Subcutaneous abdominal adipose tissue (tissue), 5 donors: ENCODE data around the gene EBF3.

Experiments
- H3K27ac ChIP-seq: one replicate; pipeline ENCODE4 v1.7.0; 2013; ENCODE audit warnings: low read depth, mild to moderate bottlenecking, inconsistent platforms, low read length, moderate library complexity
- H3K27me3 ChIP-seq, 5 donors: one replicate each; pipeline ENCODE4 v1.7.0; 2013; ENCODE audit warnings: low read length in 5 of 5, inconsistent platforms in 1 of 5; ENCODE audit not compliant: control insufficient read depth in 5 of 5, insufficient read depth in 4 of 5
- H3K36me3 ChIP-seq, 5 donors: one replicate each; pipeline ENCODE4 v1.7.0; 2013; ENCODE audit warnings: low read length in 5 of 5; ENCODE audit not compliant: control insufficient read depth in 5 of 5, insufficient read depth in 5 of 5
- H3K4me1 ChIP-seq, 5 donors: one replicate each; pipeline ENCODE4 v1.7.0; 2013; ENCODE audit warnings: low read length in 5 of 5, mild to moderate bottlenecking in 3 of 5, moderate library complexity in 1 of 5; ENCODE audit not compliant: control insufficient read depth in 5 of 5, insufficient read depth in 5 of 5
- H3K4me3 ChIP-seq, 5 donors: one replicate each; pipeline ENCODE4 v1.7.0; 2013; ENCODE audit warnings: low read length in 5 of 5, low read depth in 1 of 5
- H3K9ac ChIP-seq, 5 donors: one replicate each; pipeline ENCODE4 v1.7.0; 2013; ENCODE audit warnings: low read length in 5 of 5, mild to moderate bottlenecking in 4 of 5, moderate library complexity in 3 of 5
- H3K9me3 ChIP-seq, 5 donors: one replicate each; pipeline ENCODE4 v1.7.0; 2013; ENCODE audit warnings: low read length in 5 of 5; ENCODE audit not compliant: control insufficient read depth in 5 of 5
- donor health status: healthy.
- donor health status: healthy.
- donor health status: healthy.
- donor health status: healthy.
- donor health status: healthy.

Gene EBF3

DNA sequence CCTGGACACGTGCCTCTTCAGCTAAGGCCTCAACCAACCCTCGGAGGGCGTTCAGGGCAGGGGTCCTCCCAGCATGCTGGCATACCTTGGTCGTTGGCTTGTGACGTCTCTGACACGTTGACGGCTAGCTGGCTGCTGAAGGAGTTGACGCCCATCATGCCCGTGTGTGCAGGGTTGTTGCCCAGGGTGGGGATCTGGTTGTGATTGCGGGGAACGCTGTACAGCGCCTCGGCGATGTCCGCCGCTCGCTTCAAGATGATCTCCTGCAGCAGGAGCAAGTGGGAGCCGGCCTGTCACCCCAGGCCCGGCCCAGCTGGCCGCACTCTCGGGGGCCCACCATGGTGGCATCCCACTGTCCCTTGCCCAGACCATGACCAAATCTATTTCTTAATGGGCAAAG, 122.0 kb downstream of the EBF3 start:
- H3K36me3 ChIP-seq = peaks cover 13 to 94% (median 80%) of the 10 kb centered on the region in 5 donors
- H3K9me3 ChIP-seq = no peaks in the 10 kb centered on the region
- no peak overlapping the region for H3K27ac ChIP-seq
- H3K4me1 ChIP-seq = no peaks in the 10 kb centered on the region
- no peak overlapping the region for H3K9ac ChIP-seq
- H3K27me3 ChIP-seq = no peaks in the 10 kb centered on the region
- H3K4me3 ChIP-seq = no peak overlapping the region

DNA sequence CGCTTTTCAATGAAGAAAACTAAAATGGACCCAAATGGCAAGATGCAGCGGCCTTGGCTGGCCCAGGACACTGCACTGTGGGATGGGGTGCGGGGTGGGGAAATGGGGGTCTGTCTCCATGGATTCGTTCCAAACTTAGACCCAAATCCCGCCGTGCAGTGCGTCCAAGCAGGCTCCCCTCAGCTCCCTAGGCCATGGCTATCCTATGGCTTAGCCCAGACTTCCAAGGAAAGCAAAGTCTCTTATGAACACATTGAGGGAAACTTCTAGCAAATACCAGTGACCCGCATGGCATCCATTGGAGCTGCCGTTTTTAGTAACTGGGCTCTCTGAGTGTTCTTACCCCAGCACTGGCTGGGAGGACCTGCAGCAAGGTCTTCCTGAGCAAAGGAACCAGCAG, 122.5 kb downstream of the EBF3 start:
- Histone ChIP-seq H3K36me3 (peaks cover 15 to 92% (median 76%) of the 10 kb centered on the region in 5 donors), H3K9me3 (no peaks in the 10 kb centered on the region), H3K27ac (no peak overlapping the region), H3K9ac (no peak overlapping the region), H3K4me3 (no peak overlapping the region), H3K4me1 (no peaks in the 10 kb centered on the region), H3K27me3 (no peaks in the 10 kb centered on the region)

DNA sequence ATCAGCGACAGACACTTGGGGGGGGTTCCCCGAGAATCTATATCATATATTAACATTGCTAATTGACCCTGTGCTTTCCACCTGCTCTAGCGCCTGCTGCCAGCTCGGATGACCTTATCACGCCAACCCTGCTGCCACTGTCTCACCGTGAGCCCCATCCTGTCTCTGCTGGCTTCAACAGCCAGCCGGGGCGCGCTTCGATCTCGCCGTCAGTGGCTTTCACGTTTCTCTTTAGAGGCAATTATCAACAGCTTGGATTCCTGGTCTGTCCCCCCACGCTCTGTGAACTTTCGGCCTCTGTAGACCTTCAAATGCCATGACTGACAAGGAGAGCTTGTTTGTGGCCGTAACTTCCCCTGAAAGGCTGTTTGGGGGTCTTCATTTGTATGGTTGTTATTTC, 123.0 kb downstream of the EBF3 start:
- Histone ChIP-seq H3K27me3 (no peaks in the 10 kb centered on the region), H3K4me1 (no peaks in the 10 kb centered on the region), H3K9ac (no peak overlapping the region), H3K4me3 (no peak overlapping the region), H3K36me3 (peaks cover 15 to 87% (median 71%) of the 10 kb centered on the region in 5 donors), H3K27ac (no peak overlapping the region), H3K9me3 (no peaks in the 10 kb centered on the region)

DNA sequence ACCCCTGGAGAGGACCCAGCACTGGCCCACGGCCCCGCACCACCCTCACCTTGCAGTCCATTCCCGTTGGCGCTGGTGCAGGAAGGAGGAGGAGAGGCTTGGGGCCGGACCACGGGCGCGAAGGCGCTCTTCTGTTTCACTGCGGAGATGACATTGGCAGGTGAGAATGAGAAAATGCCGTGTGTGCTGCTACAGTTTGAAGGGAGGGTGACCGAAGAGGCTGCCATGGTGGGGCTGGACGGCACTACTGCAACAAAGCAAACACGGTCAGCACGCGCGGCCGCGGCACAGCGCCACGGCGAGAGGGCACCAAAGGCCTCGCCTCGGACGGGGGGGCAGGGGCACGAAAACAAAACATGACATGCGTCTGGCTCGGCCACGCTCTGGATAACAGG, 123.9 kb downstream of the EBF3 start:
- Histone ChIP-seq H3K9ac (no peak overlapping the region), H3K27me3 (no peaks in the 10 kb centered on the region), H3K9me3 (no peaks in the 10 kb centered on the region), H3K4me1 (no peaks in the 10 kb centered on the region), H3K27ac (no peak overlapping the region), H3K36me3 (peaks cover 13 to 86% (median 69%) of the 10 kb centered on the region in 5 donors), H3K4me3 (no peak overlapping the region)

DNA sequence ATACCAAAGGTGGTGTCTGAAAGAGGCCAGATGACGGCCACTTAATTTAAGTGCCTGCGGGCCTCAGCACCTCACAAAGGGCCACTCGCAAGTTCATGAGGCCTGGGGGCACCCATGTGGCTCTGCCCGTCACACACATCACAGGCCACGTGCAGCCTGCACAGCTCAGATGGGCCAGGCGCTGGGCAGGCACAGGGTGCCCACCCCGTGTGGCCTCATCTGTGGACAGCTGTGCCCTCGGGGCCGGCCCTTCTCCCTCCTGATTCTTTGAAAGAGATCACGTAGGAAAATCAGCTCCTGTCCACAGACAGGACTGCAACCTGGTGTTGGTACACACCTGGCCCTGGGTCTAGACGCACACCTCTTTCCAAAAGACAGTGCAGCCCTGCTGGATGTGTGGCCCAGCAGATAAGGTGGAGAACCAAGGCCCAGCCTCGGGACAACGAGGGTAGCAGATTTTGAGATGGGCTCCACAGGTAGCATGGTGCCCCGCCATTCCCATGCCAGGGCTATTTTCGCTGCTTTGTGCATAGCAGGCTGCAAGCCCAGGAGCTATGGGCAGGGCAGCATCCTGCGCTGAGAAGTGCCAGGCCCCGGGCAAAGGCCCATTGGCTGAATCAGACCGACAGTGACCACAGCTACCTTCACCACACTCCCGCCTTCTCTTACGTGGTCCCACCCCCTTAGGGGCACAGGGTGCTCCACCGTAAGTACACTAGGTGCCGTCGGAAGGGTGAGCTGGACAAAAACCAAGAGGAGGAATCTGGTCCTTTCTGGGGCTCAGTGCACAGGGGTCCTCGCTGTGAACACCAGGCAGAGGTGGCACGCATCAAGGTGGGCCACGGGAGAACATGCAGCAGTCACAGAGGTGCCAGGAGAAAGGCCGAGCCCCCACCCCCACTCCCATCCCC, 124.5 kb downstream of the EBF3 start:
- no peaks in the 10 kb centered on the region for H3K9me3 ChIP-seq
- peaks cover 0 to 5% (median 2%) of the 10 kb centered on the region in 5 donors for H3K4me1 ChIP-seq
- H3K9ac ChIP-seq = no peak overlapping the region
- no peak overlapping the region for H3K4me3 ChIP-seq
- H3K27me3 ChIP-seq = no peaks in the 10 kb centered on the region
- H3K27ac ChIP-seq = no peak overlapping the region
- H3K36me3 ChIP-seq = peaks cover 7 to 79% (median 65%) of the 10 kb centered on the region in 5 donors

DNA sequence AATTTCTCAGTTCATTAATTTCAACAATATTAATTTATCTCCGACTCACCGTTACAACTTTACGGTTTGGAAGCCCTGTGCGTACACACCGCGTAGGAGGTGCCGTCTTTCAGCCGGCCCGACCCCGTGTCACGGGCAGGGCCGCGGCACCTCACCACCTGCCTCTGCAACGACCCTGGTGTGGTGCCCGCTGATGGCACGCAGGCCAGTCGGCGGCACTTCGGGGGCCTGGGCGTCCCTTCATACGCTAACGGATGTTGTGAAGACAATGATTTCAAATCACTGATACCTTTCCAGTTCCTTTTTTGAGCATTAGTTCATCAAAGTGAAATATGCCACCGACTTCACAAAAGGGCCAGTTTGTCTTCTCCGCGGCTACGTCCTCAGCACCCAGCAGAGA, 125.3 kb downstream of the EBF3 start:
- peaks cover 0 to 9% (median 6%) of the 10 kb centered on the region in 5 donors for H3K4me1 ChIP-seq
- peaks cover 7 to 72% (median 59%) of the 10 kb centered on the region in 5 donors for H3K36me3 ChIP-seq

DNA sequence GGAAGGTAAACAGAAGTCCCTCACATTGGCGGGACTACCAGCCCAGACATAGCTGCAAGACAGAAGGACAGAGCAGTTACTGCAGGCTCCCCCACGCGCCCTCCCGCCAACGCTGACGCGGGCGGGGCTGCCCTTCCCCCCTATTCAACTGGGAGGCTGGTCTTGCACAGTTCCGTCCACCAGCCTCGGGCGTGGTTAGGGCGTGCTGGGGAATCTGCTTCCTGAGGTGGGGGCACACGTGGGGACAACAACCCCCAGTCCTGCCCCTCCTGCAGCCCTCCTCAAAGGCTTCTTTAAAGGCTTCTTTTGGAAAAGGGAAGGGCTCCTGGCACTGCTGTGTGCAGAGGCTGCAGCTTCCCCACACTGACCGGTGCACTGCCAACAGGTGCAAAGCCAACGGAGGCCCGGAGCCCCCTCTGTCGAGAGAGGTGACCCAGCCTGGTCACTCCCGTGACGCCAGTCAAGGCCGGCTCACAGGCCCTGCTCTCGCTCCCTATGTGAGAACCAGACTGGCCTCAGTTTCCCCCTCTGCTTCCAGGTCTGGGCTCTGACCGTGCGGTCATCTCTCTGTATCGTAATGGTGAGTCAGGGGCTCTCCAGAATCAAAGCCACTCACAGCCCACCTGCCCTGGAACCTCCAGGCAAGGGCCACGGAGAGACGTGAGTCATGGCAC, 126.0 kb downstream of the EBF3 start:
- Histone ChIP-seq H3K36me3 (peaks cover 7 to 66% (median 56%) of the 10 kb centered on the region in 5 donors), H3K4me1 (peaks cover 0 to 9% (median 6%) of the 10 kb centered on the region in 5 donors), H3K27me3 (no peaks in the 10 kb centered on the region), H3K9me3 (no peaks in the 10 kb centered on the region), H3K4me3 (no peak overlapping the region), H3K27ac (no peak overlapping the region), H3K9ac (no peak overlapping the region)

More for the DNA sequence above, 125.3 kb downstream of the EBF3 start:
- H3K27me3 ChIP-seq = no peaks in the 10 kb centered on the region
- H3K27ac ChIP-seq = no peak overlapping the region
- H3K4me3 ChIP-seq = no peak overlapping the region
- H3K9ac ChIP-seq = no peak overlapping the region
- no peaks in the 10 kb centered on the region for H3K9me3 ChIP-seq

DNA sequence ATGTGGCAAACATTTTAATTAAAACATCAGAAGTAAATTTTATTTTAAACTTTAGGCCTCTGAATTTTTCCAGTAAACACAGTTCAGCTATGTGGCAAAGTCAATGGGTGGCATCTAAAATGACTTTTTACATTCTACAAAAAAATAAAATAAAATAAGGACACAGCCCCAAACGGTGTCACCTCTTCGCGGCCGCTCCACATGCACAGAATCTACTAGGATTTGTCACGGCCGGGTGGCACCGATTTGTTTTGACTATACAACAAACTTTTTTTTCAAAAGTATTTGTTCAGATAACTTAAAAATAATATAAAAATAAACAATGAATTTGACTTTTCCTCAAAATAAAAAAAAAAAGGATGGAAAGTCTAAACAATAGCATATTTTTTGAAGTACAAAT, 127.8 kb downstream of the EBF3 start:
- peaks cover 0 to 9% (median 6%) of the 10 kb centered on the region in 5 donors for H3K4me1 ChIP-seq
- no peak overlapping the region for H3K9ac ChIP-seq
- no peaks in the 10 kb centered on the region for H3K9me3 ChIP-seq
- H3K27ac ChIP-seq = no peak overlapping the region
- H3K36me3 ChIP-seq = peaks cover 7 to 48% (median 40%) of the 10 kb centered on the region in 5 donors
- no peak overlapping the region for H3K4me3 ChIP-seq
- no peaks in the 10 kb centered on the region for H3K27me3 ChIP-seq

DNA sequence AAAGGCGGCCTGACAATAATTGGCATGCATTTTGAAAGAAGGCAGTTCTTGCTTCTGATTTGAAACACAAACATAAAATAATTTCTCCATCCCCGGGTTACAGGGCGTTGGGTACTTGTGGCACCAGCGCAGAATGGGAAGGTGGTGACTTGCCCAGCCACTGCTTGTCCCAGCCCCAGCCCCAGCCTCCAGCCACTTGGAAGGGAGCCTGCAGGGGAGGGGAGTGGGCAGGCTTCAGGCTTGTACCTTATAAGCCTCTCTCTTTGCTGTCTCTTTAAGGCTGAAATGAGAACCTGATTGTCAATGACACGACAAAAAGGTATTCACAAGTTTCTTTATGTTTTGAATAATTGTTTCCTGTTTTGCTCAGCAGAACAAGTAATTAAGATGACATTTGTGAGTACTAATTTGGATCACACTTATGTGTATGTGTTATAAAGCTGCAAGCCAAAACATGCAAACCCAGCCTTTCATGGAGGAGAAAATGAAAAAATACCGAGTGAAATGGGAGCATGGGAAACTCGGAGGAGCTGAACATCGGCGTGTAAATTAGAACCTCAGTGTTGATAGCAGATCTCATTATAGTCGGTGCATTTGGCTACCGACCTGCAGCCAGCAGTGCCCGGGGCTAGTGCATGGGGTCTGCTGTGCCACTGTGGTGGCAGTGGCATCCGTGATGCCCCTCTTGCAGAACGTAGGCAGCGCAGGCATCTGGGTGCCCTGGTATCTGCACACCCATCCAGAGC, 129.9 kb downstream of the EBF3 start:
- peaks cover 7 to 27% (median 19%) of the 10 kb centered on the region in 5 donors for H3K36me3 ChIP-seq
- no peak overlapping the region for H3K27ac ChIP-seq
- H3K4me1 ChIP-seq = peaks cover 0 to 9% (median 6%) of the 10 kb centered on the region in 5 donors
- no peaks in the 10 kb centered on the region for H3K9me3 ChIP-seq
- H3K9ac ChIP-seq = no peak overlapping the region
- no peak overlapping the region for H3K4me3 ChIP-seq
- H3K27me3 ChIP-seq = no peaks in the 10 kb centered on the region
